Endothelial cell of umbilical vein (primary cell): ENCODE measurements around the gene SHISA5. TPM values are rescaled to one million over a fixed set of nuclear protein-coding genes. Genes with fewer than 3 reads are reported as not detected.

ENCODE experiments used
- BruUV-seq: library from RNA; stranded (reverse); fragments of 400-500 nt; replicated peaks from 2 replicates; lab custom pipeline; 2021; lab: Mats Ljungman, UMichigan
- CTCF ChIA-PET: fragments of 300-600, 350-600 bp; sonication (Branson Sonifier 250); formaldehyde crosslinking; loops from one replicate; lab custom pipeline; 2021; ENCODE audit warnings: antibody characterized with exemption, inconsistent platforms; lab: Charles Lee
- POLR2A ChIA-PET: fragments of 300-600, 350-600 bp; sonication (Branson Sonifier 250); formaldehyde crosslinking; loops from one replicate; lab custom pipeline; 2021; ENCODE audit warnings: antibody characterized with exemption, inconsistent platforms; lab: Charles Lee
- DNase-seq: peaks from one replicate; pipeline ENCODE4 v3.0.0-alpha.2; 2011; ENCODE audit warnings: low read depth, low spot score
- FAIRE-seq: peaks from 2 replicates; lab custom pipeline; 2011; peaks lifted over from hg19 to GRCh38; lab: Jason Lieb, UNC
- H2AFZ ChIP-seq: 2 replicates; pipeline ENCODE4 v1.6.0; 2012; ENCODE audit warnings: low read depth, low read length, control low read depth, inconsistent platforms
- H3K27ac ChIP-seq: 2 replicates; pipeline ENCODE4 v1.5.1; 2011; ENCODE audit warnings: low read depth, mild to moderate bottlenecking, control low read depth, low read length, moderate library complexity; ENCODE audit not compliant: insufficient read depth
- H3K27me3 ChIP-seq, 2 experiments: 2 replicates each; pipeline versions ENCODE4 v1.6.0 to v1.6.1; 2011; ENCODE audit warnings: low read length in 2 of 2, mixed read lengths in 1 of 2; ENCODE audit not compliant: control insufficient read depth in 2 of 2, insufficient read depth in 2 of 2
- H3K36me3 ChIP-seq, 2 experiments: 2 replicates in 1 of 2; 3 replicates in 1 of 2; pipeline ENCODE4 v1.5.1; 2011; ENCODE audit warnings: low read length in 2 of 2, mild to moderate bottlenecking in 1 of 2, moderate library complexity in 1 of 2; ENCODE audit not compliant: control insufficient read depth in 2 of 2, insufficient read depth in 2 of 2; ENCODE audit errors: extremely low read depth in 1 of 2
- H3K4me1 ChIP-seq: 3 replicates; pipeline ENCODE4 v1.5.1; 2011; ENCODE audit warnings: mild to moderate bottlenecking, low read length; ENCODE audit not compliant: control insufficient read depth, insufficient read depth; ENCODE audit errors: extremely low read depth
- H3K4me2 ChIP-seq: 2 replicates; pipeline ENCODE4 v1.6.1; 2011; ENCODE audit warnings: low read length, control low read depth, mixed read lengths; ENCODE audit not compliant: insufficient read depth
- H3K4me3 ChIP-seq, 3 experiments: fragments of 200-600 bp in 1 of 3; sonication (generic), shearing (Covaris generic) in 1 of 3; replicated peaks in 1 of 3; 2 replicates each; pipeline ENCODE4 v1.5.1; 2011 to 2016; ENCODE audit warnings: control low read depth in 3 of 3, low read length in 3 of 3, mild to moderate bottlenecking in 2 of 3, inconsistent platforms in 1 of 3, low read depth in 1 of 3, moderate library complexity in 1 of 3; ENCODE audit not compliant: insufficient read depth in 1 of 3
- H3K79me2 ChIP-seq: 2 replicates; pipeline ENCODE4 v1.6.0; 2012; ENCODE audit warnings: low read length, inconsistent platforms; ENCODE audit not compliant: control insufficient read depth, insufficient read depth
- H3K9ac ChIP-seq: replicated peaks from 2 replicates; pipeline ENCODE3; 2011; ENCODE audit warnings: low read length, control low read depth; ENCODE audit not compliant: insufficient read depth; ENCODE audit errors: extremely low read depth
- H3K9me1 ChIP-seq: replicated peaks from 3 replicates; pipeline ENCODE4 v1.6.0; 2011; ENCODE audit warnings: mild to moderate bottlenecking, low read length; ENCODE audit not compliant: control insufficient read depth, insufficient read depth; ENCODE audit errors: extremely low read depth
- H3K9me3 ChIP-seq: replicated peaks from 2 replicates; pipeline ENCODE4 v1.5.1; 2012; ENCODE audit warnings: low read length, inconsistent platforms; ENCODE audit not compliant: control insufficient read depth, insufficient read depth
- H4K20me1 ChIP-seq: replicated peaks from 2 replicates; pipeline ENCODE3; 2011; ENCODE audit warnings: mild to moderate bottlenecking, low read length; ENCODE audit not compliant: control insufficient read depth, insufficient read depth; ENCODE audit errors: extremely low read depth
- EZH2 ChIP-seq: IDR thresholded peaks from 2 replicates; pipeline ENCODE4 v1.6.1; 2012; ENCODE audit warnings: borderline replicate concordance, low read depth, mild to moderate bottlenecking, moderate library complexity, low read length, inconsistent platforms; ENCODE audit not compliant: severe bottlenecking
- FOS ChIP-seq: IDR thresholded peaks from 2 replicates; pipeline ENCODE4 v1.6.1; 2011; ENCODE audit warnings: mild to moderate bottlenecking, low read length, moderate library complexity, borderline replicate concordance; ENCODE audit not compliant: insufficient read depth
- GATA2 ChIP-seq: IDR thresholded peaks from 2 replicates; pipeline ENCODE4 v1.7.0; 2011; ENCODE audit warnings: low read depth, mild to moderate bottlenecking, moderate library complexity, mixed read lengths, low read length; ENCODE audit not compliant: insufficient read length, insufficient read depth
- JUN ChIP-seq: IDR thresholded peaks from 2 replicates; pipeline ENCODE4 v1.6.1; 2011; ENCODE audit warnings: borderline replicate concordance, low read depth; ENCODE audit not compliant: insufficient read length, insufficient read depth
- MYC ChIP-seq: IDR thresholded peaks from one replicate; pipeline ENCODE4 v1.6.1; 2011; ENCODE audit warnings: mild to moderate bottlenecking, low read depth, low read length
- POLR2A ChIP-seq: IDR thresholded peaks from 2 replicates; pipeline ENCODE4 v1.6.1; 2012; ENCODE audit warnings: low read depth, mild to moderate bottlenecking, control low read depth, low read length
- POLR2AphosphoS5 ChIP-seq: IDR thresholded peaks from 2 replicates; pipeline ENCODE4 v1.6.1; 2012; ENCODE audit warnings: low read depth, mild to moderate bottlenecking, control low read depth, low read length, moderate library complexity; ENCODE audit not compliant: insufficient read depth
- dilution Hi-C: fragments of 300-500 bp; cut with MboI; formaldehyde crosslinking; loops from one replicate; pipeline ENCODE4 v1.15.0; 2019; ENCODE audit warnings: low sequenced_read_pairs; ENCODE audit not compliant: extremely low pct_ligation_motif_present
- intact Hi-C: fragments of 100-400 bp; cut with micrococcal nuclease; formaldehyde crosslinking; loops from one replicate; pipeline ENCODE4 v1.10.0; 2022
- polyA plus RNA-seq, 4 experiments: library from polyadenylated mRNA; depleted of rRNA in 3 of 4; stranded (reverse) in 3 of 4; unstranded in 1 of 4; fragments of >200 nt; gene quantifications; 2 replicates each; pipeline versions ENCODE4 v1.2.1 to v1.2.3, GENCODE V29; 2011 to 2012; ENCODE audit warnings: missing spikeins in 1 of 4
- total RNA-seq: library from RNA; stranded (reverse); gene quantifications from 2 replicates; pipeline ENCODE4 v1.2.3, GENCODE V29; 2021
- TF ChIP-seq, protein P1 (sequence below): IDR thresholded peaks from 2 replicates; pipeline ENCODE4 v1.6.1; 2011; ENCODE audit not compliant: insufficient read depth, insufficient read length
- TF ChIP-seq, protein P2 (sequence below), 2 donors: IDR thresholded peaks; 1 replicate in 1 of 2; 2 replicates in 1 of 2; pipeline ENCODE4 v1.5.1; 2011; ENCODE audit warnings: low read length in 2 of 2, mild to moderate bottlenecking in 2 of 2, moderate library complexity in 2 of 2, control low read depth in 1 of 2, inconsistent platforms in 1 of 2, low read depth in 1 of 2; ENCODE audit not compliant: insufficient read depth in 1 of 2; ENCODE audit errors: extremely low read depth in 1 of 2

Gene SHISA5
- total and polyA plus RNA-seq, 2 donors (not counting 3 experiments of a cell fraction or from before 2014, with no cell fraction given), result 205 to 320 TPM

DNA sequence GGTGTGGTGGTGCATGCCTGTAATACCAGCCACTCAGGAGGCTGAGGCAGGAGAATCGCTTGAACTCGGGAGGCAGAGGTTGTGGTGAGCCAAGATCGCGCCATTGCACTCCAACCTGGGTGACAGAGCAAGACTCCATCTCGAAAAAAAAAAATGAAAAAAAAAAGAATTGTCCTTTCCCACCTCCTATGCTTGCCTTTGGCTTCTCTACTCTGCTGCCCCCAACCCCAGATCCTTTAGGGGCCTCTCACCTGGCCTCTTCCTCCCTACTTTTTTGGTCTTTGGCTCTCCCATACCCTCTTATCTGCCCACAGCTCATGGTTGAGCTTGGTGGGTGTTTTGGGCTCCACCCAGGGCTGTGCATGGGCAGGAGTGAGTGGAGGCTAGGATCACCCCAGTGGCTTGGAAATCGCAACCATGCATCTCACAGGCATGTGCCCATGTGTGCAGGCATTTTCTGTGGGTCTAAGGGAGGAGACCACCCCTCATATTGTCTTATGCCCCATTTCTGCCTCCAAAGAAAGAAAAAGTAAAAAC, 2.1 kb upstream of the SHISA5 start:
- H3K27me3 ChIP-seq, result no peaks in the 10 kb centered on the region
- DNase-seq, result no peak
- no peaks in the 10 kb centered on the region for H3K9me3 ChIP-seq
- POLR2A ChIA-PET, result interaction anchor here (1.0 kb wide), 1 partner anchor 33 kb away, joined by 8 read pairs; no protein-coding TSS in a partner anchor
- CTCF ChIA-PET, result interaction anchor here (0.8 to 2.8 kb wide), 5 partner anchors 33 to 105 kb away, joined by 3 to 20 read pairs (median 3); no protein-coding TSS in a partner anchor
- no peak for TF ChIP-seq FOS
- no peak for TF ChIP-seq POLR2AphosphoS5
- no peak for TF ChIP-seq GATA2
- TF ChIP-seq, protein P1, sequence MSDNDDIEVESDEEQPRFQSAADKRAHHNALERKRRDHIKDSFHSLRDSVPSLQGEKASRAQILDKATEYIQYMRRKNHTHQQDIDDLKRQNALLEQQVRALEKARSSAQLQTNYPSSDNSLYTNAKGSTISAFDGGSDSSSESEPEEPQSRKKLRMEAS, result no peak
- TF ChIP-seq MYC, result no peak
- no TSS peak for BruUV-seq
- no peak overlapping the region for H2AFZ ChIP-seq
- no peak overlapping the region for H3K4me2 ChIP-seq
- FAIRE-seq, result no peak
- no peaks in the 10 kb centered on the region for H3K9me1 ChIP-seq
- H3K9ac ChIP-seq, result no peak overlapping the region
- H3K27ac ChIP-seq, result no peak overlapping the region
- H3K36me3 ChIP-seq, result no peaks in the 10 kb centered on the region
- no peaks in the 10 kb centered on the region for H4K20me1 ChIP-seq
- H3K79me2 ChIP-seq, result no peaks in the 10 kb centered on the region
- intact Hi-C loops (loop anchor here (2.0 kb wide), 3 partner anchors 43 to 65 kb away; partner anchors contain the start of genes CCDC51, PFKFB4 and TMA7), dilution Hi-C loops (no loop called here)
- H3K4me3 ChIP-seq, result no peak overlapping the region
- H3K4me1 ChIP-seq, result peaks cover 21% of the 10 kb centered on the region

DNA sequence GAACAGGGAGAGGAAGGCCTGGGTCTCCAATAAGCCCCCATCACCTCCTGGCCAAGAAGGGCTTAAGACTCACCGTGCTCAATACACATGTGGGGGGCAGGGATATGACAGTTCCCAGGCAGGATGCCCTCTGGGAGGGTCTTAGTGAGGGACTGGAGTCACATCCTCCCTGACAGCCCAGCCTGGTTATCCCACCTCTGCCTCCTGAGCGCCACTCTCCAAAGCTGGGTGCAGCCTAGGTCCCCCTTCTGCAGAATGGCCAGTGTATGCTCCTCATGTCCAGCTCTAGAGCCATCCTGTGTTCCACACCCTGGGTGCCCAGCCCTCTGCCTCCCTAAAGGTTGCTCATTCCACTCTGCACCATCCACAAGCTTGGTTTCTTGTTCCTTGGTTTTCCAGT, 1.2 kb upstream of the SHISA5 start:
- POLR2A ChIA-PET, result no interaction called here
- no peak for DNase-seq
- Histone ChIP-seq H3K9ac (no peak overlapping the region), H3K36me3 (no peaks in the 10 kb centered on the region), H4K20me1 (no peaks in the 10 kb centered on the region), H3K9me3 (no peaks in the 10 kb centered on the region), H2AFZ (no peak overlapping the region), H3K4me2 (no peak overlapping the region), H3K27me3 (no peaks in the 10 kb centered on the region), H3K27ac (no peak overlapping the region), H3K4me3 (no peak overlapping the region), H3K4me1 (peaks cover 21% of the 10 kb centered on the region), H3K9me1 (no peaks in the 10 kb centered on the region), H3K79me2 (no peaks in the 10 kb centered on the region)
- no peak for FAIRE-seq
- intact Hi-C loops, result loop anchor here (2.0 kb wide), 3 partner anchors 44 to 64 kb away; partner anchors contain the start of genes CCDC51, PFKFB4 and TMA7
- CTCF ChIA-PET, result interaction anchor here (0.8 to 2.3 kb wide), 11 partner anchors 18 to 104 kb away, joined by 3 to 14 read pairs (median 4); a partner anchor contains a TSS
- TF ChIP-seq, protein P1, result no peak
- TF ChIP-seq JUN (no peak), POLR2A (no peak), MYC (no peak), POLR2AphosphoS5 (no peak), FOS (no peak), GATA2 (no peak), EZH2 (no peak)
- TF ChIP-seq, protein P2, sequence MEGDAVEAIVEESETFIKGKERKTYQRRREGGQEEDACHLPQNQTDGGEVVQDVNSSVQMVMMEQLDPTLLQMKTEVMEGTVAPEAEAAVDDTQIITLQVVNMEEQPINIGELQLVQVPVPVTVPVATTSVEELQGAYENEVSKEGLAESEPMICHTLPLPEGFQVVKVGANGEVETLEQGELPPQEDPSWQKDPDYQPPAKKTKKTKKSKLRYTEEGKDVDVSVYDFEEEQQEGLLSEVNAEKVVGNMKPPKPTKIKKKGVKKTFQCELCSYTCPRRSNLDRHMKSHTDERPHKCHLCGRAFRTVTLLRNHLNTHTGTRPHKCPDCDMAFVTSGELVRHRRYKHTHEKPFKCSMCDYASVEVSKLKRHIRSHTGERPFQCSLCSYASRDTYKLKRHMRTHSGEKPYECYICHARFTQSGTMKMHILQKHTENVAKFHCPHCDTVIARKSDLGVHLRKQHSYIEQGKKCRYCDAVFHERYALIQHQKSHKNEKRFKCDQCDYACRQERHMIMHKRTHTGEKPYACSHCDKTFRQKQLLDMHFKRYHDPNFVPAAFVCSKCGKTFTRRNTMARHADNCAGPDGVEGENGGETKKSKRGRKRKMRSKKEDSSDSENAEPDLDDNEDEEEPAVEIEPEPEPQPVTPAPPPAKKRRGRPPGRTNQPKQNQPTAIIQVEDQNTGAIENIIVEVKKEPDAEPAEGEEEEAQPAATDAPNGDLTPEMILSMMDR (IDR thresholded peaks at IDR 0.05; ENCODE audit: extremely low read depth in 1 of 2, insufficient read depth in 1 of 2, low read depth in 1 of 2, low read length in 2 of 2), result no peak
- dilution Hi-C loops, result no loop called here
- no TSS peak for BruUV-seq
